GM18511 (cell line): ENCODE measurements around the gene INHA.

Experiments
- ATAC-seq: cut with Tn5 transposase; IDR thresholded peaks from one replicate; pipeline ENCODE4 v1.9.1; 2021; ENCODE audit warnings: mild to moderate bottlenecking, moderate library complexity; ENCODE audit not compliant: unreplicated experiment

Gene INHA

DNA sequence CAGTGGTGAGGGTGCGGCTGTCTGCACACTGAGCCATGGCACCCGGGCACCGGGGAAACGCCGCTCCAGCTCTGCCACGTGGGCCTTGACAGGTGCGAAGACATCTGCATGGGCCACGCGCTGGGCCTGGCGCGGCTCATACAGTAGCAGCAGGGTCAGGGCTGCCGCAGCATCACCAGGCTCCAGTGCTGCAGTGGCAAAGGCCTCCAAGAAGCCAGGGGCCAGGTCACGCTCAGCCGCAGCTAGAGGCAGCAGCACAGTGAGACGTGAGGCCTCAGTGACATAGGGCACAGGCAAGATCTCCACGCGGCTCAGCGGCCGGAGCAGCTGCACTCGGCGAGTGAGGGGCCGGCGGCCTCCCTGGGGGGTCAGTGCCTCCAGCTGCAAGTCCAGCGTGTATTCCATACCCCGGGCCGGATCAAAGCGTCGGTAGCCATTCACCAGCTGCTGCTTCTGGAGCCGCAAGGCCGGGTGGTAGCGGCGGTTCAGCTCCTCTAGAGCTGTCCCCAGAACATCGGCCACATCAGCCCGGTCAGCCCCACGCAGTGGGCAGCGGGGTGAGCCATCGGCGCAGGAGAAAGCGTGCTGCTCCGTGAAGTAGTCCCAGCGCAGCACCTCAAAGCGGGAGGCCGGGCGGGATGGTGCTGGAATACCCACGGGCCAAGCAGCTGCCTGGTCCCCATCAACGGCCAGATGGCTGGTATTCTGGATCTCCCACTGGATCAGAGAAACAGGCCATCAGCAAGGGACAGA is 32.0 kb upstream of the INHA start:
- no peak for ATAC-seq

DNA sequence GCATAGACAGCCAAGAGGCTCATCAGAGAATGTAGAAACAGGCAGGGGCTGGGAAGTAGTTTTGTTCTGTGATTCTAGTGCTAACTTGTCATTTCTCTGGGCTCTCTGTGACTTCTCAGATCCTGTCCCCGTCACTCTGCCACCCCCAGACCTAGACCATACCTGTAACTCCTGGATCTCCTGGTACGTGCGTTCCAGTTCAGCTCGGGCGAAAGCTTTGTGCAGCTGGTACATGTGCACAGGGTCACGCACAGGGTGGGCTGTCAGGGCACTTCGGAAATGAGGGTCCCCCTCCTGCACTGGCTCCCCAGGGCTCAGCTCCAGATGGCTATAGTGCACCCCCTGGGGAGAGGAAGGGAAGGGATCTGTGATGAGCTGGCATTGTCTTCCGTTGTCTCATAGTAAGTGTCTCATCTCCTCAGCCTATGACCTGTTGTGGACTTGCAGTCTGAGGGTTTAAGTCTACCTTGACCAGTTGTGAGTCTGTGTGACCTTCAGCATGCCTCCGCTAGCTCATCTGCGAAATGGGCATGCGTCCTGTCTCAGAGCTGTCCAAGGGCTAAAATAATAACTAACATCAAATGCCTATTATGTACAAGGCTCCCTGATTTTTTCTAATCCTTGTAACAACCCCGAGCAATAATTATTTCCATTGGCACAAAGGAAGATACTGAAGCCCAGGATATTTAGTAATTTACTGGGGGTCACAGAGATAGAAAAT is 31.2 kb upstream of the INHA start:
- no peak for ATAC-seq

DNA sequence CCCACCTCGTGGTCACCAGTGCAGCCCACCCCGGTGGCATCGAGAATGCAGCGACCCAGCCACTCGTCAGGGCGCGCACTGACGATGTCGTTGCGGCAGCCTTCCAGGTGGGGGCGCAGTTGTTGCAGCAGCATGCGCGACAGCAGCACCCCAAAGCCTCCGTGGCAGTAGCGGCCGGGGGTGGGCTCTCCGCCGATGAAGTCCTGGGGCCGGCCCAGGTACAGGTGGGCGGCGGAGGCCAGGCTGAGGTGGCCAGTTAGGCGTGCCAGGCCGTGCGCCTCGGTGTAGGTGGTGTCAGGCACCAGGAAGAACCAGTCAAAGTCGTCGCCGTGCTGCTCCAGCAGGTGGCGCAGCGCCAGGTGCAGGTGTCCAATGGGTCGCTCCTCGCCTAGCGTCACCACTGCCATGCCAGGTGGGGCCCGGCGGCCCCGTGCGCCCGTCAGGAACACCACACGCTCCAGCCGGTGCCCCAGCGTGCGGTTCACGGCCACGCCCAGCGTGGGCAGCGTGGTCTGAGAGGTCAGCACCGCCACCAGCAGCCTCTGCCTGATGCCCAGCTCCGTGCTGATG is 30.4 kb upstream of the INHA start:
- ATAC-seq, result peak; percentile 54

DNA sequence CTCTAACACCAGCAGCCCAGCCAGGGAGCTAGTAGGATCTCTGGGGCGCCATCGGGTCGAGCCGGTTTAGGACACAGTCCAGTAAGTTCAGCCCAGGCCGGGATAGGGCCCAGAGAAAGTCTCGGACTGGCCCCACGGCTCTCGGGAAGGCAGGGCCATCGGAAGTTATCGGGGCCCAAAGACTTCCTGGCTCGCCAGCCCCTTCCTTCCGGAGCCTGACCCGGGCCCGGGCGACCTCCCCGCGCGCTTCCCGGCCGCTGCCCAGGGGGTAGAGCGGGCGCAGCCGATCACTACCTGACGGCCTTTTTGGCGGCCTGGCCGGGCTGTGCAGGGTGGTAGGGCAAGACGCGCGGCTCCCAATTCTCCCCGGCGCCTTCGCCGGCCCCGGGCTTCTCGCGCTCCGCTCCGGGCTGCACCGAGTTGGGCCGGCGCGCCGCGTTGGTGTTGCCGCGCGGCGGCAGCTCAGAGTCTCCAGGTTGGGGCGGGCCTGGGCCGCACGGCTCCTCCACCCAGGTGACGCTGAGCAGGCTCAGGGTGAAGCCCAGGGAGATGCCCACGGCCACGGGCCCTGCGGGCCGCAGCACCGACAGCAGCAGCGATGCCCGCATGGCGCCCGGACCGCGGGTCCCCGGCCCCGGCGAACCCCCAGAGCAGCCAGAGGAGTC is 29.0 kb upstream of the INHA start:
- ATAC-seq, result peak; percentile 41

DNA sequence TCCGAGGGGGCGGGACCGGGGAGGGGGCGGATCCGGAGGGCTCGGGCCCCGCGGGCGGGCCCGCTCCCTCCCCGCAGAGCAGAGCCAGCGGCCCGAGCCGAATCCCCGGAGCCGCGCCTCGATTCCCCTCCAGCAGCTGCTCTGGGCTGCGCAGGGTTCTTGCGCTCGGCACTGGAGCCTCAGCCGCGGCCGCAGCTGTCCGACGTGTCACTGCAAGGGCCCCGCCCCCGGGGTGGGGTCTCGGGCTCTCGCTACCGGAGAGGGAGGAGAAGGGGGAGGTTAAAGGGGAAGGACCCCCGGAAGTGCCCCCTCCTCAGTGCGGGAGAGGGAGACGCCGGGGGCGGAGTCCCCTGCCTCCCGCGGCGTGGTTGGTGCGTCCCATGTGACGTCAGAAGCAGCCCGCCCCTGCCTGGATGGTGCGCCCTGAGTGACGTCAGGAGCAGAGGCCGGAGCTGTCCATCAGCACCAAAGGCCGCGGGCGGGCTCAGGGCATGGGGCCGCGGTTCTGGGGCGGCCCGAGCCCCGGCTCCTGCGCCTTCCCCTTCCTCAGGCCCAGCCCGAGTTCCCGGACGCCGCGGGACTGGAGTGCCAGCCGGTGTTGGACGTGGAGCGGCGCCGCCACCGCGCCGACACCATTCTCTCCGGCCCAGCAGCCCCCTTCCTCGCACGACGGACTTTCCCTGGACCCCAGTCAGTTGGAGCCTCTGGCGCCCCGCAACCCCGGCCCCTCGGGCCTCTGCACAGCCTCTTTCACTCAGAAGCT is 28.3 kb upstream of the INHA start, which contains the start of the genes CHPF and TMEM198:
Gene CHPF (minus strand): TSS at position 214 of the 763 bp plus-strand sequence. CDS start 271 bp downstream, outside the sequence.
Gene TMEM198 (plus strand): TSS at position 433 of the 763 bp plus-strand sequence. CDS start 700 bp downstream, outside the sequence.
- peak; percentile 80 for ATAC-seq

- no peak for ATAC-seq
Measured at GRCh38 chr2:219544567-219544966, 27.5 kb upstream of the INHA start.

DNA sequence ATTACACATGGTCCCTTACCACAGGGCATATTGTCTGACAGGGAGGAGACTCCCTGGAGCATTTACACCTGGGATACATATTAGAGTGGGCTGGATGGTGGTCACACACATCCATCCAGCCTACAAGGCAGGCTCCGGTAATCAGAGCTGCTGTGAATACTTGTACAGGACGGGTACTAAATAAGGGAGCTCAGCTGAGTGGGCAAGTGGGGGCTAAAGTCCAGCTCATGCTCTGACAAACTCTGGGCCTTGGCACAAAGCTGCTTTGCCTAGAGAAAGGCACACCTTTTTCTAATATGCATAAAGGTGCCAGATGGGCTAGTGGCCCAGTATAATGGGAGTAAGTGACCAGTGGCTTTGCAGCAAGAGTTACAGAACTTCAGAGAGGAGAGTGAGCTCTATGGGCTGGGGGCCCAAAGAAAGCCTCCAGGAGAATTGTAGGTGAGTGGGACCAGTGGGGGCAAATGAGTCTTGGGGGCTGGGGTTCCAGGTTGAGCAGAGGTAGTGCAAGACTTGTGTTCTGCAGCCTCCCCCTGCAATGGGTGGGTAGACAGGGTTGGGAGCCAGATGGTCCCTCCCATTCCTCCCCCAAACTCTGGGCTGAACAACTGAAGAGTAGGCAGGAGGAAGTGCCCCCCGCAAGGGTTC is 26.7 kb upstream of the INHA start:
- ATAC-seq, result no peak

- no peak for ATAC-seq
Measured at GRCh38 chr2:219545943-219546352, 26.2 kb upstream of the INHA start.

DNA sequence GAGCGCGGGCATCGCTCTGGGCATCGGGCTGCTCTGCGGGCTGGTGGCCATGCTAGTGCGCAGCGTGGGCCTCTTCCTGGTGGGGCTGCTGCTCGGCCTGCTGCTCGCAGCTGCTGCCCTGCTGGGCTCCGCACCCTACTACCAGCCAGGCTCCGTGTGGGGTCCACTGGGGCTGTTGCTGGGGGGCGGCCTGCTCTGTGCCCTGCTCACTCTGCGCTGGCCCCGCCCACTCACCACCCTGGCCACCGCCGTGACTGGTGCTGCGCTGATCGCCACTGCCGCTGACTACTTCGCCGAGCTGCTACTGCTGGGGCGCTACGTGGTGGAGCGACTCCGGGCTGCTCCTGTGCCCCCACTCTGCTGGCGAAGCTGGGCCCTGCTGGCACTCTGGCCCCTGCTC is 24.5 kb upstream of the INHA start:
- ATAC-seq, result no peak

DNA sequence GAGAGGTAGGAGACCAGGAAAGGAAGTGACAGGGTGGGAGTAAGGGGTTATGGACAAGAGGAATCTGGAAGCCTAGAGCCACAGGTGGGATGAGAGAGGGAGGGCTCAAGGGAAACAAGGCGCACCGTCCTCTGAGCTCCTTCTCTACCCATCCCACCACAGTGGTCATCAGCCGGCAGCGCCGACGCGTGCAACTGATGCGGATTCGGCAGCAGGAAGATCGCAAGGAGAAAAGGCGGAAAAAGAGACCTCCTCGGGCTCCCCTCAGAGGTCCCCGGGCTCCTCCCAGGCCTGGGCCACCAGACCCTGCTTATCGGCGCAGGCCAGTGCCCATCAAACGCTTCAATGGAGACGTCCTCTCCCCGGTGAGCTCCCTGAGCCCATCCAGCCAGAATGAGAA is 23.1 kb upstream of the INHA start:
- ATAC-seq, result no peak

DNA sequence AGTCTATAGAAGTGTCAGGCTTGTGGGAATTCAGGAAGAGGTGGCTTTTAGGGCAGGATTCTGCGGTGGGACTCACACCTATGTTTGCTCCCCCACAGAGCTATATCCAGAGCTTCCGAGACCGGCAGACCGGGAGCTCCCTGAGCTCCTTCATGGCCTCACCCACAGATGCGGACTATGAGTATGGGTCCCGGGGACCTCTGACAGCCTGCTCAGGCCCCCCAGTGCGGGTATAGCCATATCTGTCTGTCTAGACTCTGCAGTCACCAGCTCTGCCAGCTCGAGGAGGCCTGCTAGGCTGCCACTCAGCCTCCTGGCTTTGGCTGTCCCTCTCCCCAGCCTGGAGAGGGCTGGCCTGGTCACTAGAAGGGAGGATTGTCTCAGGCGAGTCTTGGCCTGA is 22.5 kb upstream of the INHA start:
- no peak for ATAC-seq

DNA sequence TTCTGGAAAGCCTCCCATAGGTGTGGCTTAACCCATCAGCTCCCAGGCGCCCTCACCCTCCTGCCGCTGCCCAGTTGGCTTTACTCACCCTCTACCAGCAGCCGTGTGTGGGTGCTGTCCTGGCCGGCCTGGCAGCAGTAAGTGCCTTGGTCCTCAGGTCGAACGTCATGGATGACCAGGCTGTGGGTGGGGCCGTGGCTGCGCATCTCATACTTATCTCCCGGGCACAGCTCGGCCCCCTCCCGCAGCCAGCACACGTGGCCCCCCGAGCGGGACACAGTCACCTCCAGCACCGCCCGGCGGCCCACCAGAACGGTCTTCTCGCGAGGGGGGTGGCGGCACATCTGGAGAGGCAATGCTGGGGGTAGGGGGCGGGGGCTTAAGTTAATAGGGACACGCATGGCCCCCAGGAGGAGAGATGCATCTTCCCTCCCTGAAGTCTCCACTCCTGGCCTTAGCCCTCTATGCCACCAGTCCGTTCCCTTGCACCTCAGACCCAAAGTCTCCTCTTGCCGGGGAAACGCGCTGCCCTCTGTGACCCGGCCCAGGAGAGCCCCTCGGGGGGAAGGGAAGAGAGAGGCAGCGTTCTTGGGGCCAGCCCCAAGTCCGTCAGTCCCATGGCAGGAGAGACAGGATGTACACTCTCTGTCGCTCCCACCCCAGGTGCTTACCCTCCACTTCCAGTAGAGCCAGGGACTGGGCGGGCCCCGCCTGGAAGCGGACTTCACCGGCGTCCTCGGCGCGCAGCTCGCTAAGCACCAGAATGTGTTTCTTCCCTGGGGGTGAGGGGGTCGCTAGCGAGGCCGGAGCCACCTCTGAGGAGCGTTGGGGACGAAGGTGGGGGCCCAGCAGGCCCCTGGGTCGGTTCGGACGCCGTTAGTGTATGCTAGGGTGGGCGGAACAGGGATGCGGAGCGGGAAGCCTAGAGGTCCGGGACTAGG is 20.4 kb upstream of the INHA start:
- peak; percentile 30 for ATAC-seq

GRCh38 chr2:219552382-219553167 is 19.5 kb upstream of the INHA start:
- peak; percentile 93 for ATAC-seq

GRCh38 chr2:219553168-219553417 is 19.0 kb upstream of the INHA start:
- ATAC-seq, result no peak

DNA sequence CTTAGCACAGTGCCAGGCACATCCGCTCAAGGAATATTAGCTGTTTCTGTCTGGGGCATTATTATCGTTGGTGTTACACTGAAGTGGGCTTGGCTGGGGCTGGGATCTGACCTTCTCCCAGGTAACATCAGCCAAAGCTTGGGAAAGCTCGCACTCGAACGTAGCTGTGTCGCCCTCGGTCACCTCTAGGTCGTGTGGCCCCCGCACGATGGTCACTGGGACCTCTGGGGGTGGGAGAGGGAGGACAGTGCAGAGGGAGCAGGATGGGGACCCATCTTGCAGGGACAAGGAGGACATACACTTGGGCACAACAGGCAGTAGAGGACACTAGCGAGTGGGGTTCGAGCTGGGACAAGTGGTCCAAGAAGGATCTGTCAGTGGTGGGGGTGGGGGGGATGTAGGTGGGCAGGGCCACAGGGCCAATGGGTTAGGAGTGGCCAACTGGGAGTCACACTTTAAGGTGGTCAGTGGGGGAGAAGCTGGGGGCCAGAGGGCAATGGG is 18.6 kb upstream of the INHA start:
- no peak for ATAC-seq

DNA sequence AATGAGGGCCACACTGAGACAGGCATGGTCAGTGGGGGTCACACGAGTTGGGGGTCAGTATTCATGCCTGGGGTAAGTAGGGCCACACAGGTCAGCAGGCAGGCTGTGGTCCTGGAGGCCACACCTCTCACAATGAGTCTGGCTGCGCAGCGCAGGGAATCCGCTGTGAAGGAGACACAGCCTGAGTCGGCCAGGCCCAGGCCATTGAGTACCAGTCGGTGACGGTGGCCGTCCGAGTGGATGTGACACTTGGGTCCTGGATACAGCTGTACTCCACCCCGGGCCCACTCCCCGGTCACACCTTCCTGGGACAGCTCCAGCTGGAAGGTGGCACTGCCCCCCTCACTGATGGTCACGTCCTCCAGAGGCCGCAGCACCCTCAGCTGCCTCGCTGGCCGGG is 17.8 kb upstream of the INHA start:
- ATAC-seq, result no peak

DNA sequence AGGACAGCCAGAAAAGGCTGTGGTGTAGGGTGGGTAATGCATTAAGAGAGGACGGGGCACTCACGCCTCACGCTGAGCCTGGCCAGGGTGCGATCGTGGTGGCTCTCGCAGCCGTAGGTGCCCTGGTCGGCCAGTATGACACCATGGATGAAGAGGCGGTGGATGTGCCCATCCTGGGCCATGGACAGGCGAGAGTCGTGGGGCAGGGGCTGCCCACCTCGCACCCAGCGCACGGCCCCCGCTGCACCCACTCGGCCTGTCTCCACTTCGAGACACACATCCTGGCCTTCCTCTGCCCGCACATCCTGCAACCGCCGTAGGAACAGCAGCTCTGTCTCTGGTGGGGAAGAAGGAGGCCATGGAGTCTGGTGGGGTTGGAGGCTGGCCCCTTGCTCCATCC is 16.2 kb upstream of the INHA start:
- no peak for ATAC-seq

DNA sequence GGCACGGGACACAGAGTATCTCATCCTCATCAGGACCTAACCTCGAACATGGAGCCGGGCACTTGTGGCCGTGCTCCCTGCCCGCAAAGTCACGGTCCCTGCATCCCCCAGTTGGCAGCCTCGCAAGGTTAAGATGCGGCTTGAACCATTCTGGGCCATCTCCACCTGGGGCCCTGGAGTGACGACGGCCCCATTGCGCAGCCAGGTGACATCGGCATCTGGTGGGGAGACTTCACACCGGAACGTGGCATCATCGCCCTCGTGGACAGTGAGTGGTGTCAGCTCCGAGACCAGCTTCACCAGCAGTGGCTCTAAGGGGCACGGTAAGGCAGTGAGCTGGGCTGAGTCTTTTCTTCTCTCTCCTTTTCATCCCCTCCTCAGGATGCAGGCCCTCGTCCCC is 15.7 kb upstream of the INHA start:
- no peak for ATAC-seq
